Cardiac fibroblast (primary cell): Measurements from ENCODE around the gene PRKN.

Source experiments
- DNase-seq, 2 donors: peaks; one replicate each; pipeline versions ENCODE4 v3.0.0 to v3.0.0-alpha.2; 2010; ENCODE audit warnings: low read depth in 2 of 2
- H3K4me3 ChIP-seq, 2 donors: replicated peaks in 1 of 2; 1 replicate in 1 of 2; 2 replicates in 1 of 2; pipeline ENCODE4 v1.5.1; 2011; ENCODE audit warnings: low read depth in 2 of 2, low read length in 2 of 2, mild to moderate bottlenecking in 2 of 2, moderate library complexity in 1 of 2
- CTCF ChIP-seq: IDR thresholded peaks from one replicate; pipeline ENCODE4 v1.5.1; 2011; ENCODE audit warnings: low read depth, mild to moderate bottlenecking, low read length, inconsistent platforms

The PRKN gene

DNA sequence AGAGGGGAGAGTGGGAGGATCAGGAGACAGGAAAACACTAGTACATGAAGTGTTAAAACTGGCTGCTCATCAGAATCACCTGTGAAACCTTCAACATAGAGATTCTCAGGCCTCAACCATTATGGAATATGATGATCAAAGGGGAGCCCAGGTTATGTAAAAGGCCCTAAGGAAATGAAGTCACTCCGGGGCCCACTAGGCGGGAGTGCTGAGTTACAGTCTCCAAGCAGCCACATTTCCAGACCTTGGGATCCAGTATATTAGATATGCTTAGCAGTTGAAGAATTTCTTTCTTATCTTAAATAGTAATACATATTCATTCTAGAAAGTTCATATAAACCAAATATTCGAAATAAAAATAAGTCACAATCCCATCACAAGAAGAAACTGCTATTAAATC lies 476.3 kb downstream of the PRKN start:
- H3K4me3 ChIP-seq = no peak overlapping the region
- no peak for DNase-seq
- no peak for TF ChIP-seq CTCF

GRCh38 chr6:162249907-162250642 lies 477.5 kb downstream of the PRKN start:
- DNase-seq = no peak
- TF ChIP-seq CTCF = no peak
- no peak overlapping the region for H3K4me3 ChIP-seq

DNA sequence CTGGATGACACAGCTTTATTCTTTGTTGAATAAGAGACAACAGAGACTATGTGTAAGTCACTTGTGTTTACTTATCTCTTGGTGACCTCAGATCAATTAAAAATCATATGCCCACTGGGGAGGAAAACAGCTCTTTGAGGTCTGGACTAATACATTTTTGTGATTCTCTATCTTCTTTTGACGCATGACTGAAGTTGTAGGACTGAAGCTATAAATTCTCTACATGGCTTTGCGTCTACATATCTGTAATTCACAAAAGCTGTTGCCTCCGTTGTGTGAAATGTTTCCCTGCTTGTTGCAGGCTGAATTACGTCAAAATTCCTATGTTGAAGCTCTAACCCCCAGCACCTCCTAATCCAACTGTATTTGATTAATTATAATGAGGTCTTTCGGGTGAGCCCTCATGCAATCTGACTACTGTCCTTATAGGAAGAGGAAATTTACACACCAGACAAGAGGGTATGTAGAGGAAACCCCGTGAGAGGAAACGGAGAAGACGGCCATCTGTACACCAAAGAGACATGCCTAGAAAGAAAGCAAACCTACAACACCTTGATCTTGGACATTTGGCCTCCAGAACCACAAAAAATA lies 481.6 kb downstream of the PRKN start:
- no peak for DNase-seq
- no peak for TF ChIP-seq CTCF
- no peak overlapping the region for H3K4me3 ChIP-seq

DNA sequence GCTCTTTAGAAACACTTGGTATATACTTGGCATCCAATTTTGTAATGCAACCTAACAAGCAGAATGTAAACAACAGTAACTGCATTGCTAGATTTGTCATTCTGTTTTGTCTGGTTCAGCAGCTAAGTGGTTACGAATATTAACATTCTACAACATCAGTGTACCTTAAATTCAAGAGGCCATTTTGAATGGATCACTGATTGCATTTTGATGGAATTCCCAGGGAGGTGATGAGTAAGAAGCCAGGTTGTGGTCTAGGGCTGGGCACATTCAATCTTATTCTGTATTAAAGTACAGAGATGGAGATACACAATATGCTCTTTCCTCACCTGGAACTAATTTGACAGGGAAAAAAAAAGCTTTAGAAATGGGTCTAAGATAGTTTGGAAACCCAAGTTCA lies 483.5 kb downstream of the PRKN start:
- no peak for TF ChIP-seq CTCF
- H3K4me3 ChIP-seq = no peak overlapping the region
- DNase-seq = no peak

- H3K4me3 ChIP-seq = no peak overlapping the region
- no peak for DNase-seq
- TF ChIP-seq CTCF = no peak
Measured at GRCh38 chr6:162242915-162243314, 484.7 kb downstream of the PRKN start.

- no peak for DNase-seq
- TF ChIP-seq CTCF = no peak
- no peak overlapping the region for H3K4me3 ChIP-seq
Measured at GRCh38 chr6:162239330-162239729, 488.2 kb downstream of the PRKN start.
